Neural cell (in vitro differentiated cells): ENCODE data around the gene GNG4.

Experiments used
- CTCF ChIP-seq: fragments of 450-650 bp; IDR thresholded peaks from 2 replicates; pipeline ENCODE4 v1.5.1; 2014; ENCODE audit warnings: antibody characterized with exemption, mild to moderate bottlenecking, moderate library complexity; ENCODE audit not compliant: poor library complexity, severe bottlenecking
- EP300 ChIP-seq: fragments of 450-650 bp; conservative IDR thresholded peaks from 2 replicates; pipeline ENCODE4 v1.6.1; 2014; ENCODE audit warnings: antibody characterized with exemption, mild to moderate bottlenecking, moderate library complexity; ENCODE audit not compliant: poor library complexity, severe bottlenecking
- EZH2 ChIP-seq: fragments of 200-600, 300-800 bp; shearing (Covaris generic), sonication (generic); IDR thresholded peaks from 2 replicates; pipeline ENCODE4 v1.6.1; 2014; ENCODE audit warnings: antibody characterized with exemption, low read length, borderline replicate concordance, mild to moderate bottlenecking; ENCODE audit not compliant: insufficient read depth, poor library complexity, severe bottlenecking

- TF ChIP-seq CTCF (no peak), EZH2 (no peak), EP300 (no peak)
Observed at GRCh38 chr1:235599536-235599935, 50.0 kb downstream of the GNG4 start.
